H1 (cell line): ENCODE data around the gene FGR. TPM values are rescaled to one million over a fixed set of nuclear protein-coding genes. Genes with fewer than 3 reads are reported as not detected.

Source experiments
- CTCF ChIA-PET: fragments of 300-600 bp; sonication (Branson Sonifier 250); formaldehyde crosslinking; loops from one replicate; lab custom pipeline; 2021; ENCODE audit not compliant: partially characterized antibody; lab: Charles Lee
- POLR2A ChIA-PET: fragments of 300-600 bp; sonication (Branson Sonifier 250); formaldehyde crosslinking; loops from one replicate; lab custom pipeline; 2021; ENCODE audit warnings: inconsistent platforms; ENCODE audit not compliant: partially characterized antibody; lab: Charles Lee
- DNase-seq, 2 experiments: peaks; one replicate each; pipeline versions ENCODE4 v3.0.0 to v3.0.0-alpha.2; 2010 to 2022; ENCODE audit warnings: low spot score in 2 of 2, low read depth in 1 of 2, mixed read lengths in 1 of 2
- FAIRE-seq: peaks from 2 replicates; lab custom pipeline; 2011; peaks lifted over from hg19 to GRCh38; lab: Jason Lieb, UNC
- H2AFZ ChIP-seq: 2 replicates; pipeline ENCODE4 v1.8.1; 2012; ENCODE audit warnings: low read length, inconsistent platforms
- H2AK5ac ChIP-seq: 2 replicates; pipeline ENCODE4 v1.6.1; 2013; ENCODE audit warnings: low read depth, low read length
- H2BK120ac ChIP-seq: replicated peaks from 2 replicates; pipeline ENCODE3; 2013; ENCODE audit warnings: low read depth, low read length, inconsistent platforms
- H2BK12ac ChIP-seq: 2 replicates; pipeline ENCODE4 v1.6.1; 2013; ENCODE audit warnings: low read depth, low read length
- H2BK15ac ChIP-seq: 2 replicates; pipeline ENCODE4 v1.6.1; 2013; ENCODE audit warnings: low read length
- H2BK20ac ChIP-seq: 2 replicates; pipeline ENCODE4 v1.6.1; 2013; ENCODE audit warnings: low read length
- H2BK5ac ChIP-seq: 2 replicates; pipeline ENCODE4 v1.6.1; 2013; ENCODE audit warnings: low read depth, low read length
- H3K14ac ChIP-seq: 2 replicates; pipeline ENCODE4 v1.6.1; 2013; ENCODE audit warnings: inconsistent platforms; ENCODE audit not compliant: insufficient read length
- H3K18ac ChIP-seq: 2 replicates; pipeline ENCODE4 v1.6.1; 2013; ENCODE audit warnings: low read length; ENCODE audit errors: extremely low read depth
- H3K23ac ChIP-seq: 2 replicates; pipeline ENCODE4 v1.6.1; 2013; ENCODE audit warnings: inconsistent platforms; ENCODE audit not compliant: insufficient read length
- H3K23me2 ChIP-seq: 2 replicates; pipeline ENCODE4 v1.6.1; 2013; ENCODE audit warnings: low read depth, low read length
- H3K27ac ChIP-seq: 2 replicates; pipeline ENCODE4 v1.6.1; 2011; ENCODE audit warnings: low read depth, low read length, inconsistent platforms
- H3K27me3 ChIP-seq, 4 experiments: replicated peaks in 1 of 4; 1 replicate in 1 of 4; 2 replicates in 3 of 4; pipeline versions ENCODE4 v1.6.1 to v1.8.1; 2011 to 2013; ENCODE audit warnings: low read length in 3 of 4, mild to moderate bottlenecking in 3 of 4, inconsistent platforms in 2 of 4, mixed read lengths in 2 of 4, moderate library complexity in 1 of 4; ENCODE audit not compliant: control insufficient read depth in 3 of 4, insufficient read depth in 3 of 4; ENCODE audit errors: extremely low read depth in 1 of 4
- H3K36me3 ChIP-seq, 4 experiments: 2 replicates each; pipeline versions ENCODE4 v1.6.1 to v1.8.1; 2011 to 2013; ENCODE audit warnings: mild to moderate bottlenecking in 4 of 4, low read length in 3 of 4, moderate library complexity in 2 of 4, control low read depth in 1 of 4, inconsistent platforms in 1 of 4; ENCODE audit not compliant: insufficient read depth in 4 of 4, control insufficient read depth in 2 of 4
- H3K4ac ChIP-seq: replicated peaks from 2 replicates; pipeline ENCODE3; 2013; ENCODE audit warnings: low read length, low read depth, mixed read lengths, inconsistent platforms; ENCODE audit not compliant: insufficient read length
- H3K4me1 ChIP-seq, 4 experiments: replicated peaks in 1 of 4; 1 replicate in 1 of 4; 2 replicates in 3 of 4; pipeline versions ENCODE4 v1.6.1 to v1.8.1; 2011 to 2013; ENCODE audit warnings: low read length in 3 of 4, inconsistent platforms in 2 of 4, mixed read lengths in 1 of 4; ENCODE audit not compliant: insufficient read depth in 4 of 4, control insufficient read depth in 3 of 4
- H3K4me2 ChIP-seq, 2 experiments: 2 replicates each; pipeline versions ENCODE4 v1.6.1 to v1.8.1; 2011 to 2013; ENCODE audit warnings: low read depth in 2 of 2, low read length in 2 of 2, control low read depth in 1 of 2, inconsistent platforms in 1 of 2, mild to moderate bottlenecking in 1 of 2; ENCODE audit not compliant: insufficient read depth in 1 of 2
- H3K4me3 ChIP-seq, 4 experiments: fragments of 200-600, 300-600 bp in 1 of 4; sonication (generic), shearing (Covaris generic), sonication (Bioruptor Twin) in 1 of 4; 2 replicates each; pipeline versions ENCODE4 v1.5.1 to v1.8.1; 2011 to 2016; ENCODE audit warnings: low read length in 4 of 4, low read depth in 3 of 4, control low read depth in 2 of 4, inconsistent platforms in 2 of 4, mild to moderate bottlenecking in 2 of 4, mixed read lengths in 1 of 4, moderate library complexity in 1 of 4; ENCODE audit not compliant: insufficient read depth in 2 of 4; ENCODE audit errors: extremely low read depth in 1 of 4
- H3K56ac ChIP-seq: replicated peaks from 2 replicates; pipeline ENCODE3; 2013; ENCODE audit warnings: low read depth, mild to moderate bottlenecking, mixed read lengths, low read length, inconsistent platforms; ENCODE audit not compliant: insufficient read length
- H3K79me1 ChIP-seq: 2 replicates; pipeline ENCODE4 v1.6.1; 2013; ENCODE audit warnings: low read depth, low read length, control low read depth
- H3K79me2 ChIP-seq, 2 experiments: 2 replicates each; pipeline versions ENCODE4 v1.6.1 to v1.8.1; 2012 to 2013; ENCODE audit warnings: low read length in 2 of 2, mild to moderate bottlenecking in 2 of 2, inconsistent platforms in 1 of 2; ENCODE audit not compliant: insufficient read depth in 2 of 2, control insufficient read depth in 1 of 2
- H3K9ac ChIP-seq, 4 experiments: replicated peaks in 1 of 4; 1 replicate in 1 of 4; 2 replicates in 3 of 4; pipeline versions ENCODE4 v1.6.1 to v1.8.1; 2011 to 2013; ENCODE audit warnings: low read depth in 3 of 4, low read length in 3 of 4, control low read depth in 2 of 4, mild to moderate bottlenecking in 2 of 4, moderate library complexity in 2 of 4, inconsistent platforms in 1 of 4; ENCODE audit errors: extremely low read depth in 1 of 4
- H3K9me3 ChIP-seq, 2 experiments: 2 replicates each; pipeline versions ENCODE4 v1.6.1 to v1.8.1; 2012 to 2013; ENCODE audit warnings: mild to moderate bottlenecking in 2 of 2, moderate library complexity in 2 of 2, control low read depth in 1 of 2, inconsistent platforms in 1 of 2, low read depth in 1 of 2, low read length in 1 of 2, mixed read lengths in 1 of 2; ENCODE audit not compliant: insufficient read depth in 2 of 2
- H4K20me1 ChIP-seq, 2 experiments: replicated peaks in 1 of 2; 2 replicates each; pipeline versions ENCODE3 to v1.8.1; 2011 to 2013; ENCODE audit warnings: inconsistent platforms in 2 of 2, low read length in 2 of 2, mild to moderate bottlenecking in 1 of 2; ENCODE audit not compliant: insufficient read depth in 2 of 2, control insufficient read depth in 1 of 2
- H4K5ac ChIP-seq: 2 replicates; pipeline ENCODE4 v1.6.1; 2013; ENCODE audit warnings: low read length, low read depth, mixed read lengths, inconsistent platforms; ENCODE audit not compliant: insufficient read length
- H4K8ac ChIP-seq: 2 replicates; pipeline ENCODE4 v1.8.0; 2013; ENCODE audit warnings: mild to moderate bottlenecking, moderate library complexity, low read length, inconsistent platforms; ENCODE audit not compliant: insufficient read depth; ENCODE audit errors: extremely low read depth
- H4K91ac ChIP-seq: replicated peaks from 2 replicates; pipeline ENCODE3; 2013; ENCODE audit warnings: low read length, mixed read lengths, inconsistent platforms; ENCODE audit not compliant: insufficient read length
- CHD2 ChIP-seq: IDR thresholded peaks from 2 replicates; pipeline ENCODE4 v1.6.1; 2012; ENCODE audit warnings: low read length, improper control_type of control experiment
- HDAC2 ChIP-seq, 2 experiments: fragments of 300-600 bp in 1 of 2; sonication (generic) in 1 of 2; IDR thresholded peaks; 2 replicates each; pipeline ENCODE4 v1.6.1; 2011 to 2012; ENCODE audit warnings: low read depth in 2 of 2, low read length in 2 of 2, mild to moderate bottlenecking in 2 of 2, moderate library complexity in 2 of 2, borderline replicate concordance in 1 of 2, inconsistent platforms in 1 of 2
- RFX5 ChIP-seq: IDR thresholded peaks from 2 replicates; pipeline ENCODE4 v1.6.1; 2011; ENCODE audit warnings: low read depth, low read length, improper control_type of control experiment, borderline replicate concordance
- SP4 ChIP-seq: IDR thresholded peaks from 2 replicates; pipeline ENCODE4 v1.6.1; 2012; ENCODE audit warnings: low read length, inconsistent platforms
- TEAD4 ChIP-seq: IDR thresholded peaks from 2 replicates; pipeline ENCODE4 v1.6.1; 2012; ENCODE audit warnings: low read depth, low read length, inconsistent platforms, mixed read lengths
- WGBS, 2 experiments: shearing (Covaris generic) in 1 of 2; methylation state at CpG; one replicate each; pipeline versions ENCODE4 v1.1.6 to v1.1.7; 2013 to 2015; ENCODE audit warnings: low lambda C conversion rate in 2 of 2, mixed read lengths in 2 of 2, inconsistent platforms in 1 of 2, low coverage in 1 of 2, missing lambda C conversion rate in 1 of 2; ENCODE audit not compliant: insufficient replicate concordance in 2 of 2, insufficient coverage in 1 of 2, insufficient read length in 1 of 2; ENCODE audit errors: extremely low coverage in 1 of 2, missing lambda C conversion rate in 1 of 2; 5-methylcytosine and 5-hydroxymethylcytosine counted together
- polyA plus RNA-seq, 7 experiments: library from polyadenylated mRNA; depleted of rRNA in 3 of 7; stranded (reverse) in 5 of 7; unstranded in 2 of 7; fragments of >200 nt in 5 of 7; fragments of 200-250 nt in 2 of 7; gene quantifications; 1 replicate in 5 of 7; 2 replicates in 1 of 7; 4 replicates in 1 of 7; pipeline versions ENCODE4 v1.2.1 to v1.2.3, GENCODE V29; 2011 to 2013; ENCODE audit warnings: missing spikeins in 2 of 7, mixed read lengths in 2 of 7
- total RNA-seq: library from RNA; stranded (reverse); fragmentation: NEBNext Ultra II Directional; extraction: Animal tissue kit (Norgen Biotek cat#: 25700); gene quantifications from 2 replicates; pipeline ENCODE4 v1.2.1, GENCODE V29; 2021

The FGR gene
- total and polyA plus RNA-seq, 2 of the 8 experiments (the other 6 are each of a cell fraction or from before 2014, with no cell fraction given), result 0.22 to 0.95 TPM

- H4K20me1 ChIP-seq, result peaks cover 14 to 30% of the 10 kb centered on the region in 2 experiments
- no peak for FAIRE-seq
These were observed 71.7 kb downstream of the FGR start for GRCh38 chr1:27563341-27563590.

More at GRCh38 chr1:27563341-27563590, 71.7 kb downstream of the FGR start:
- no peak overlapping the region for H3K4me2 ChIP-seq
- H3K4ac ChIP-seq, result no peak overlapping the region
- H2BK120ac ChIP-seq, result no peak overlapping the region
- no peak overlapping the region for H4K91ac ChIP-seq
- H3K27me3 ChIP-seq, result no peaks in the 10 kb centered on the region; a peak in 1 of 7 replicates
- no peak overlapping the region for H3K56ac ChIP-seq
- no peaks in the 10 kb centered on the region for H3K9me3 ChIP-seq
- peaks cover 0 to 69% (median 45%) of the 10 kb centered on the region in 4 experiments; a peak in 6 of 7 replicates for H3K4me1 ChIP-seq
- H3K23me2 ChIP-seq, result 0 out of 2 replicates have a peak, but pooled peaks cover 2% of the 10 kb centered on the region
- H3K14ac ChIP-seq, result no peak overlapping the region
- H2BK20ac ChIP-seq, result no peak overlapping the region
- H2AFZ ChIP-seq, result no peak overlapping the region
- no peak for TF ChIP-seq CHD2
- no peak for TF ChIP-seq SP4
- no peak for TF ChIP-seq TEAD4
- TF ChIP-seq HDAC2 (IDR thresholded peaks at IDR 0.05; ENCODE audit: borderline replicate concordance in 1 of 2, low read depth in 2 of 2, low read length in 2 of 2), result no peak
- no peak for TF ChIP-seq RFX5
- 0 out of 2 replicates have a peak overlapping the region, but pooled peaks have one; percentile 4 for H3K18ac ChIP-seq
- no peak overlapping the region for H2BK15ac ChIP-seq
- no peak overlapping the region for H3K23ac ChIP-seq
- H4K8ac ChIP-seq, result no peak overlapping the region
- H3K4me3 ChIP-seq, result no peak overlapping the region
- H2AK5ac ChIP-seq, result no peak overlapping the region; the same call in 1 of the 2 replicates
- H3K79me2 ChIP-seq, result peaks cover 0 to 46% of the 10 kb centered on the region in 2 experiments; a peak in 2 of 4 replicates
- peak overlapping the region; percentile 19; the same call in 1 of the 2 replicates for H2BK12ac ChIP-seq
- WGBS, 2 experiments, result 92% methylated on average over 4 of the region's 4 CpGs; no CpG with 5 or more reads in 1 of the 2 experiments
- POLR2A ChIA-PET, result interaction anchor here (1.2 to 25.0 kb wide), 5 partner anchors 1 to 41 kb away, joined by 5 to 350 read pairs (median 7); partner anchors contain the start of gene AHDC1
- H4K5ac ChIP-seq, result no peak overlapping the region
- CTCF ChIA-PET, result interaction anchor here (1.0 to 56.1 kb wide), 7 partner anchors 10 to 172 kb away, joined by 3 to 1807 read pairs (median 9); partner anchors contain the start of gene AHDC1
- DNase-seq, result no peak
- no peaks in the 10 kb centered on the region; a peak in 1 of 8 replicates for H3K36me3 ChIP-seq
- no peak overlapping the region for H3K9ac ChIP-seq
- H3K27ac ChIP-seq, result no peak overlapping the region
- no peak overlapping the region for H2BK5ac ChIP-seq
- H3K79me1 ChIP-seq, result peaks cover 20% of the 10 kb centered on the region
